Fibroblast of the conjunctiva (primary cell): ENCODE measurements around the gene ATOX1.

Source experiments
- DNase-seq: peaks from one replicate; pipeline ENCODE4 v3.0.0-alpha.2; 2010; ENCODE audit warnings: low read depth

The ATOX1 gene

GRCh38 chr5:151770383-151771258 lies 12.2 kb upstream of the ATOX1 start:
- peak; percentile 81 for DNase-seq

- DNase-seq, result no peak
These were observed 8.5 kb upstream of the ATOX1 start for GRCh38 chr5:151766975-151767374.

- DNase-seq, result no peak
These were observed 6.4 kb upstream of the ATOX1 start for GRCh38 chr5:151764801-151765200.

- no peak for DNase-seq
These were observed 346 bp downstream of the ATOX1 start for GRCh38 chr5:151758141-151758429.

- no peak for DNase-seq
These were observed 944 bp downstream of the ATOX1 start for GRCh38 chr5:151757233-151758140.

GRCh38 chr5:151755383-151755782 lies 3.0 kb downstream of the ATOX1 start:
- no peak for DNase-seq

- no peak for DNase-seq
These were observed 6.8 kb downstream of the ATOX1 start for GRCh38 chr5:151751593-151751992.

- DNase-seq, result no peak
These were observed 7.3 kb downstream of the ATOX1 start for GRCh38 chr5:151751091-151751490.

GRCh38 chr5:151750121-151750520 lies 8.3 kb downstream of the ATOX1 start:
- DNase-seq, result no peak

- peak; percentile 40 for DNase-seq
These were observed 13.2 kb downstream of the ATOX1 start for GRCh38 chr5:151745071-151745705.

- no peak for DNase-seq
These were observed 14.9 kb downstream of the ATOX1 start for GRCh38 chr5:151743530-151743929.

GRCh38 chr5:151742870-151743294 lies 15.5 kb downstream of the ATOX1 start:
- DNase-seq, result peak; percentile 56

- no peak for DNase-seq
These were observed 16.6 kb downstream of the ATOX1 start for GRCh38 chr5:151741678-151742423.

- no peak for DNase-seq
These were observed 17.5 kb downstream of the ATOX1 start for GRCh38 chr5:151740958-151741373.

GRCh38 chr5:151740336-151740942 lies 18.0 kb downstream of the ATOX1 start:
- peak; percentile 91 for DNase-seq

GRCh38 chr5:151739939-151740335 lies 18.5 kb downstream of the ATOX1 start:
- DNase-seq, result peak; percentile 84

GRCh38 chr5:151739395-151739794 lies 19.0 kb downstream of the ATOX1 start:
- DNase-seq, result no peak

- DNase-seq, result no peak
These were observed 20.1 kb downstream of the ATOX1 start for GRCh38 chr5:151738125-151738848.

GRCh38 chr5:151737431-151737830 lies 21.0 kb downstream of the ATOX1 start:
- DNase-seq, result no peak

GRCh38 chr5:151735646-151736045 lies 22.8 kb downstream of the ATOX1 start:
- no peak for DNase-seq

GRCh38 chr5:151734064-151734408 lies 24.4 kb downstream of the ATOX1 start:
- no peak for DNase-seq
